H9 (cell line): ENCODE data around the gene POMT2. TPM values are rescaled to one million over a fixed set of nuclear protein-coding genes. Genes with fewer than 3 reads are reported as not detected.

Source experiments
- DNase-seq: peaks from one replicate; pipeline ENCODE4 v3.0.0-alpha.2; 2017
- H2AFZ ChIP-seq: one replicate; pipeline ENCODE4 v1.6.1; 2013; ENCODE audit warnings: mild to moderate bottlenecking, low read length, control low read depth, moderate library complexity
- H2AK5ac ChIP-seq: 2 replicates; pipeline ENCODE4 v1.6.1; 2013; ENCODE audit warnings: low read length, control low read depth, mixed read lengths; ENCODE audit not compliant: insufficient read length
- H2BK120ac ChIP-seq: one replicate; pipeline ENCODE4 v1.6.1; 2013; ENCODE audit warnings: low read depth, mild to moderate bottlenecking, low read length, control low read depth, inconsistent platforms; ENCODE audit not compliant: poor library complexity, severe bottlenecking
- H2BK12ac ChIP-seq: 2 replicates; pipeline ENCODE4 v1.6.1; 2013; ENCODE audit warnings: low read length, control low read depth, mixed read lengths, low read depth; ENCODE audit not compliant: insufficient read length
- H2BK15ac ChIP-seq: 2 replicates; pipeline ENCODE4 v1.6.1; 2013; ENCODE audit warnings: low read depth, low read length, control low read depth
- H2BK20ac ChIP-seq: one replicate; pipeline ENCODE4 v1.6.1; 2013; ENCODE audit warnings: low read depth, mild to moderate bottlenecking, low read length, control low read depth, inconsistent platforms; ENCODE audit not compliant: poor library complexity, severe bottlenecking
- H2BK5ac ChIP-seq: 2 replicates; pipeline ENCODE4 v1.6.1; 2013; ENCODE audit warnings: low read length, control low read depth, mixed read lengths; ENCODE audit not compliant: insufficient read length
- H3K14ac ChIP-seq: 2 replicates; pipeline ENCODE4 v1.6.1; 2013; ENCODE audit warnings: low read length, control low read depth; ENCODE audit not compliant: insufficient read depth
- H3K18ac ChIP-seq: 2 replicates; pipeline ENCODE4 v1.6.1; 2013; ENCODE audit warnings: low read depth, mild to moderate bottlenecking, mixed read lengths, low read length, control low read depth; ENCODE audit not compliant: insufficient read length
- H3K23ac ChIP-seq: 2 replicates; pipeline ENCODE4 v1.6.1; 2013; ENCODE audit warnings: low read length, control low read depth, mixed read lengths, low read depth; ENCODE audit not compliant: insufficient read length
- H3K23me2 ChIP-seq: 2 replicates; pipeline ENCODE4 v1.6.1; 2013; ENCODE audit warnings: low read depth, mild to moderate bottlenecking, mixed read lengths, low read length, control low read depth; ENCODE audit not compliant: insufficient read length, poor library complexity, severe bottlenecking
- H3K27ac ChIP-seq: 2 replicates; pipeline ENCODE4 v1.5.1; 2013; ENCODE audit warnings: low read length, control low read depth, mixed read lengths, low read depth; ENCODE audit not compliant: insufficient read length
- H3K27me3 ChIP-seq: 2 replicates; pipeline ENCODE4 v1.6.1; 2013; ENCODE audit warnings: low read length, control low read depth, inconsistent platforms; ENCODE audit not compliant: insufficient read depth
- H3K4ac ChIP-seq: 2 replicates; pipeline ENCODE4 v1.6.1; 2013; ENCODE audit warnings: low read depth, mild to moderate bottlenecking, control low read depth, inconsistent platforms, low read length, moderate library complexity
- H3K4me1 ChIP-seq: 2 replicates; pipeline ENCODE4 v1.6.1; 2013; ENCODE audit warnings: low read length, control low read depth, inconsistent platforms; ENCODE audit not compliant: insufficient read depth
- H3K4me2 ChIP-seq: 2 replicates; pipeline ENCODE4 v1.6.1; 2013; ENCODE audit warnings: low read length, control low read depth, mixed read lengths; ENCODE audit not compliant: insufficient read length, insufficient read depth
- H3K56ac ChIP-seq: 2 replicates; pipeline ENCODE4 v1.6.1; 2013; ENCODE audit warnings: low read depth, mild to moderate bottlenecking, mixed read lengths, low read length, control low read depth; ENCODE audit not compliant: insufficient read length
- H3K79me1 ChIP-seq: 2 replicates; pipeline ENCODE4 v1.6.1; 2013; ENCODE audit warnings: low read depth, mild to moderate bottlenecking, moderate library complexity, low read length, control low read depth, inconsistent platforms; ENCODE audit not compliant: insufficient read depth, poor library complexity, severe bottlenecking
- H3K79me2 ChIP-seq: 2 replicates; pipeline ENCODE4 v1.6.1; 2013; ENCODE audit warnings: low read length, control low read depth, inconsistent platforms; ENCODE audit not compliant: insufficient read depth
- H3K9ac ChIP-seq: 2 replicates; pipeline ENCODE4 v1.6.1; 2013; ENCODE audit warnings: low read length, control low read depth, mixed read lengths; ENCODE audit not compliant: insufficient read length; ENCODE audit errors: extremely low read depth
- H3K9me3 ChIP-seq: one replicate; pipeline ENCODE4 v1.6.1; 2013; ENCODE audit warnings: low read depth, low read length, inconsistent platforms; ENCODE audit not compliant: control insufficient read depth
- H3T11ph ChIP-seq: one replicate; pipeline ENCODE4 v1.6.1; 2013; ENCODE audit warnings: mild to moderate bottlenecking, low read length, control low read depth, inconsistent platforms
- H4K20me1 ChIP-seq: one replicate; pipeline ENCODE4 v1.6.1; 2013; ENCODE audit not compliant: control insufficient read depth, insufficient read length, insufficient read depth
- H4K5ac ChIP-seq: 2 replicates; pipeline ENCODE4 v1.6.1; 2013; ENCODE audit warnings: low read depth, mild to moderate bottlenecking, mixed read lengths, low read length, control low read depth; ENCODE audit not compliant: insufficient read length
- H4K8ac ChIP-seq: replicated peaks from 2 replicates; pipeline ENCODE4 v1.6.1; 2013; ENCODE audit warnings: low read length, control low read depth, mixed read lengths, low read depth; ENCODE audit not compliant: insufficient read length
- H4K91ac ChIP-seq: 2 replicates; pipeline ENCODE4 v1.6.1; 2013; ENCODE audit warnings: low read depth, mild to moderate bottlenecking, moderate library complexity, mixed read lengths, low read length, control low read depth; ENCODE audit not compliant: insufficient read length
- H3K27ac Mint-ChIP-seq, 3 experiments: 2 replicates in 2 of 3; 3 replicates in 1 of 3; pipeline ENCODE4 v1.8.0; 2020 to 2021; ENCODE audit warnings: mixed read lengths in 3 of 3, mild to moderate bottlenecking in 1 of 3, moderate library complexity in 1 of 3
- H3K27me3 Mint-ChIP-seq: 2 replicates; pipeline ENCODE4 v1.8.0; 2021; ENCODE audit warnings: low read depth, mild to moderate bottlenecking, moderate library complexity, mixed read lengths
- H3K36me3 Mint-ChIP-seq, 3 experiments: 2 replicates in 2 of 3; 3 replicates in 1 of 3; pipeline ENCODE4 v1.8.0; 2020 to 2021; ENCODE audit warnings: low read depth in 3 of 3, mixed read lengths in 3 of 3; ENCODE audit not compliant: insufficient read depth in 1 of 3
- H3K4me1 Mint-ChIP-seq, 2 experiments: 2 replicates each; pipeline ENCODE4 v1.8.0; 2020; ENCODE audit warnings: mixed read lengths in 2 of 2
- H3K4me3 Mint-ChIP-seq, 2 experiments: 2 replicates in 1 of 2; 3 replicates in 1 of 2; pipeline ENCODE4 v1.8.0; 2020 to 2021; ENCODE audit warnings: mild to moderate bottlenecking in 2 of 2, mixed read lengths in 2 of 2, moderate library complexity in 1 of 2
- H3K9me3 Mint-ChIP-seq, 2 experiments: 2 replicates in 1 of 2; 3 replicates in 1 of 2; pipeline ENCODE4 v1.8.0; 2020; ENCODE audit warnings: mild to moderate bottlenecking in 2 of 2, mixed read lengths in 2 of 2, moderate library complexity in 1 of 2
- WGBS: extraction: QIAGEN DNeasy Blood & Tissue Kit; methylation state at CpG from one replicate; pipeline ENCODE4 v1.1.7; 2013; ENCODE audit warnings: missing lambda C conversion rate, low lambda C conversion rate, mixed read lengths; ENCODE audit not compliant: insufficient read length; ENCODE audit errors: extremely low coverage; 5-methylcytosine and 5-hydroxymethylcytosine counted together
- total RNA-seq: library from RNA; stranded (reverse); gene quantifications from 2 replicates; pipeline ENCODE4 v1.2.1, GENCODE V29; 2021
- TF ChIP-seq, protein P1 (sequence below): fragments of 200-600 bp; sonication (generic); conservative IDR thresholded peaks from 3 replicates; pipeline ENCODE4 v1.8.0; 2021; ENCODE audit warnings: antibody characterized with exemption, mild to moderate bottlenecking

Gene POMT2
- total RNA-seq, 1 experiment from 2014 or later = 25.2 TPM

GRCh38 chr14:77286576-77286975 is 34.1 kb downstream of the POMT2 start:
- Histone ChIP-seq H3K79me1 (no peaks in the 10 kb centered on the region), H2BK5ac (no peak overlapping the region), H4K5ac (no peak overlapping the region), H4K8ac (no peak overlapping the region), H3T11ph (no peak overlapping the region), H3K9me3 (no peaks in the 10 kb centered on the region), H3K27me3 (no peaks in the 10 kb centered on the region), H2AFZ (no peak overlapping the region), H2BK12ac (no peak overlapping the region), H2BK15ac (no peak overlapping the region), H2AK5ac (no peak overlapping the region), H4K91ac (no peak overlapping the region), H3K56ac (no peak overlapping the region), H3K23me2 (no peaks in the 10 kb centered on the region), H3K4ac (no peak overlapping the region), H3K18ac (no peak overlapping the region), H4K20me1 (no peaks in the 10 kb centered on the region), H3K14ac (no peak overlapping the region), H3K9ac (no peak overlapping the region), H2BK120ac (no peak overlapping the region), H3K23ac (no peak overlapping the region), H2BK20ac (no peak overlapping the region), H3K79me2 (no peaks in the 10 kb centered on the region), H3K4me1 (no peaks in the 10 kb centered on the region), H3K4me2 (no peak overlapping the region), H3K27ac (no peak overlapping the region)
- H3K36me3 Mint-ChIP-seq = peaks cover 4 to 32% (median 23%) of the 10 kb centered on the region in 3 experiments; a peak in 5 of 7 replicates
- H3K9me3 Mint-ChIP-seq = no peaks in the 10 kb centered on the region; a peak in 1 of 5 replicates
- WGBS = no CpG with 5 or more reads among the region's 5 CpGs
- H3K27me3 Mint-ChIP-seq = no peaks in the 10 kb centered on the region
- no peaks in the 10 kb centered on the region for H3K4me1 Mint-ChIP-seq
- no peak overlapping the region for H3K4me3 Mint-ChIP-seq
- TF ChIP-seq, protein P1, sequence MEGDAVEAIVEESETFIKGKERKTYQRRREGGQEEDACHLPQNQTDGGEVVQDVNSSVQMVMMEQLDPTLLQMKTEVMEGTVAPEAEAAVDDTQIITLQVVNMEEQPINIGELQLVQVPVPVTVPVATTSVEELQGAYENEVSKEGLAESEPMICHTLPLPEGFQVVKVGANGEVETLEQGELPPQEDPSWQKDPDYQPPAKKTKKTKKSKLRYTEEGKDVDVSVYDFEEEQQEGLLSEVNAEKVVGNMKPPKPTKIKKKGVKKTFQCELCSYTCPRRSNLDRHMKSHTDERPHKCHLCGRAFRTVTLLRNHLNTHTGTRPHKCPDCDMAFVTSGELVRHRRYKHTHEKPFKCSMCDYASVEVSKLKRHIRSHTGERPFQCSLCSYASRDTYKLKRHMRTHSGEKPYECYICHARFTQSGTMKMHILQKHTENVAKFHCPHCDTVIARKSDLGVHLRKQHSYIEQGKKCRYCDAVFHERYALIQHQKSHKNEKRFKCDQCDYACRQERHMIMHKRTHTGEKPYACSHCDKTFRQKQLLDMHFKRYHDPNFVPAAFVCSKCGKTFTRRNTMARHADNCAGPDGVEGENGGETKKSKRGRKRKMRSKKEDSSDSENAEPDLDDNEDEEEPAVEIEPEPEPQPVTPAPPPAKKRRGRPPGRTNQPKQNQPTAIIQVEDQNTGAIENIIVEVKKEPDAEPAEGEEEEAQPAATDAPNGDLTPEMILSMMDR = no peak
- no peak overlapping the region for H3K27ac Mint-ChIP-seq
- DNase-seq = no peak
